HL-60 (cell line): ENCODE data around the gene BTC.

Experiments used
- DNase-seq, 2 experiments: peaks; one replicate each; pipeline ENCODE4 v3.0.0-alpha.2; 2010 to 2020; ENCODE audit warnings: low read depth in 1 of 2, low spot score in 1 of 2
- H3K27ac ChIP-seq: fragments of 250-450 bp; sonication (Bioruptor Pico); replicated peaks from 2 replicates; pipeline ENCODE4 v1.5.1; 2020; ENCODE audit warnings: mild to moderate bottlenecking, moderate library complexity
- H3K27me3 ChIP-seq: fragments of 250-450 bp; sonication (Bioruptor Pico); 2 replicates; pipeline ENCODE4 v1.5.1; 2021; ENCODE audit warnings: mild to moderate bottlenecking, moderate library complexity; ENCODE audit not compliant: insufficient read depth, poor library complexity, severe bottlenecking
- H3K4me3 ChIP-seq: replicated peaks from 2 replicates; pipeline ENCODE4 v1.5.1; 2011; ENCODE audit warnings: mild to moderate bottlenecking, control low read depth, low read length; ENCODE audit not compliant: insufficient read depth
- CTCF ChIP-seq: IDR thresholded peaks from one replicate; pipeline ENCODE4 v1.5.1; 2011; ENCODE audit warnings: low read length, control low read depth, inconsistent platforms; ENCODE audit not compliant: insufficient read depth
- GABPA ChIP-seq: IDR thresholded peaks from 2 replicates; pipeline ENCODE4 v1.6.1; 2012; ENCODE audit warnings: low read depth
- POLR2AphosphoS5 ChIP-seq: IDR thresholded peaks from 2 replicates; pipeline ENCODE4 v1.6.1; 2012; ENCODE audit warnings: low read depth
- REST ChIP-seq: IDR thresholded peaks from 2 replicates; pipeline ENCODE4 v1.6.1; 2012; ENCODE audit warnings: low read depth; ENCODE audit not compliant: insufficient replicate concordance
- SPI1 ChIP-seq: IDR thresholded peaks from 2 replicates; pipeline ENCODE4 v1.6.1; 2012; ENCODE audit warnings: low read depth, mild to moderate bottlenecking, borderline replicate concordance

BTC gene

GRCh38 chr4:74733756-74734155 lies 60.6 kb downstream of the BTC start:
- Histone ChIP-seq H3K4me3 (no peak overlapping the region), H3K27me3 (no peaks in the 10 kb centered on the region), H3K27ac (no peak overlapping the region)
- DNase-seq = no peak
- TF ChIP-seq POLR2AphosphoS5 (no peak), REST (no peak), GABPA (no peak), CTCF (no peak), SPI1 (no peak)

- no peak for TF ChIP-seq GABPA
- TF ChIP-seq REST = no peak
- TF ChIP-seq POLR2AphosphoS5 = no peak
- DNase-seq = no peak
- H3K27me3 ChIP-seq = no peaks in the 10 kb centered on the region
Observed at GRCh38 chr4:74724979-74725378, 69.3 kb downstream of the BTC start.

GRCh38 chr4:74716436-74716765 lies 77.9 kb downstream of the BTC start:
- H3K4me3 ChIP-seq = no peak overlapping the region
- DNase-seq = no peak
- TF ChIP-seq GABPA = no peak
- no peak for TF ChIP-seq CTCF
- H3K27me3 ChIP-seq = no peaks in the 10 kb centered on the region
- H3K27ac ChIP-seq = no peak overlapping the region

More at GRCh38 chr4:74724979-74725378, 69.3 kb downstream of the BTC start:
- Histone ChIP-seq H3K27ac (no peak overlapping the region), H3K4me3 (no peak overlapping the region)

- Histone ChIP-seq H3K4me3 (no peak overlapping the region), H3K27ac (no peak overlapping the region)
Observed at GRCh38 chr4:74715706-74716435, 78.5 kb downstream of the BTC start.

More at GRCh38 chr4:74715706-74716435, 78.5 kb downstream of the BTC start:
- DNase-seq = no peak
- H3K27me3 ChIP-seq = no peaks in the 10 kb centered on the region
- TF ChIP-seq SPI1 (no peak), GABPA (no peak), CTCF (no peak), POLR2AphosphoS5 (no peak), REST (no peak)
